Heart left ventricle (tissue), 16 donors: ENCODE results near the gene ALDH4A1. TPM values are rescaled to one million over a fixed set of nuclear protein-coding genes. Genes with fewer than 3 reads are reported as not detected.

Experiments
- ATAC-seq, 4 donors: fragments of 200-7000 bp; cut with Tn5 transposase; one replicate each; pipeline ENCODE4 v1.9.1; 2020 to 2022; ENCODE audit warnings: moderate library complexity in 4 of 4, mild to moderate bottlenecking in 3 of 4, moderate number of reproducible peaks in 1 of 4
- DNase-seq, 5 donors: peaks; one replicate each; pipeline ENCODE4 v3.0.0-alpha.2; 2020
- H3K27ac ChIP-seq, 12 donors: fragments of 200-600 bp; sonication (generic) in 4 of 12; one replicate each; pipeline versions ENCODE4 v1.5.0 to v1.8.0; 2016 to 2022; ENCODE audit warnings: mild to moderate bottlenecking in 2 of 12
- H3K27me3 ChIP-seq, 9 donors: fragments of 200-600 bp; sonication (generic) in 2 of 9; one replicate each; pipeline versions ENCODE4 v1.5.1 to v1.8.0; 2016 to 2022; ENCODE audit warnings: mild to moderate bottlenecking in 3 of 9
- H3K36me3 ChIP-seq, 9 donors: fragments of 200-600 bp; sonication (generic) in 2 of 9; one replicate each; pipeline versions ENCODE4 v1.5.0 to v1.8.0; 2018 to 2022; ENCODE audit warnings: mild to moderate bottlenecking in 2 of 9
- H3K4me1 ChIP-seq, 12 donors: fragments of 200-600 bp; sonication (generic) in 4 of 12; one replicate each; pipeline versions ENCODE4 v1.5.0 to v1.8.0; 2016 to 2022; ENCODE audit warnings: mild to moderate bottlenecking in 3 of 12
- H3K4me3 ChIP-seq, 12 donors: fragments of 200-600 bp; sonication (generic) in 4 of 12; one replicate each; pipeline versions ENCODE4 v1.5.0 to v1.8.0; 2017 to 2022; ENCODE audit warnings: mild to moderate bottlenecking in 9 of 12, moderate library complexity in 4 of 12
- H3K9me3 ChIP-seq, 12 donors: fragments of 200-600 bp; sonication (generic) in 4 of 12; one replicate each; pipeline versions ENCODE4 v1.5.0 to v1.8.0; 2016 to 2022; ENCODE audit warnings: mild to moderate bottlenecking in 1 of 12
- CTCF ChIP-seq, 12 donors: fragments of 200-600 bp; sonication (generic) in 4 of 12; IDR thresholded peaks; one replicate each; pipeline versions ENCODE4 v1.5.0 to v1.8.0; 2018 to 2022; ENCODE audit warnings: antibody characterized with exemption in 12 of 12, mild to moderate bottlenecking in 5 of 12
- POLR2A ChIP-seq, 2 donors: fragments of 450-650 bp; IDR thresholded peaks; one replicate each; pipeline ENCODE4 v1.6.1; 2017; ENCODE audit warnings: antibody characterized with exemption in 2 of 2, mild to moderate bottlenecking in 2 of 2, moderate library complexity in 2 of 2
- WGBS, 4 donors: extraction: QIAGEN DNeasy Blood & Tissue Kit in 2 of 4; methylation state at CpG; one replicate each; pipeline versions ENCODE4 v1.1.5 to v1.1.7; 2013 to 2018; 5-methylcytosine and 5-hydroxymethylcytosine counted together
- intact Hi-C, 10 donors: fragments of 100-400 bp; cut with DNase I; formaldehyde crosslinking; loops; one replicate each; pipeline versions ENCODE4 v1.11.1 to v1.14.2; 2022
- microRNA counts, 2 donors: library from miRNA; unstranded; fragments of <30 nt; microRNA quantifications; one replicate each; lab custom pipeline; 2016
- microRNA-seq, 4 donors: library from miRNA; unstranded; fragments of <30 nt; microRNA quantifications; one replicate each; pipeline versions ENCODE4 to v1.2.0, GENCODE V29; 2017 to 2020
- polyA plus RNA-seq, 2 donors: library from polyadenylated mRNA; stranded (reverse); fragments of 200-250 nt; gene quantifications; one replicate each; pipeline ENCODE4 v1.2.3, GENCODE V29; 2013
- total RNA-seq, 9 donors: library from RNA; depleted of rRNA in 2 of 9; stranded (reverse); fragments of >200 nt in 2 of 9; fragmentation: NEBNext Ultra II Directional in 3 of 9; extraction: Animal tissue kit (Norgen Biotek cat#: 25700) in 3 of 9; gene quantifications; one replicate each; pipeline versions ENCODE4 v1.1.0 to v1.2.4, GENCODE V29; 2016 to 2023
- donor health status: ischemic (EF 13 %, LVEDD 7.1; RV severe dilation, severe dysfunction).
- donor health status: healthy with polysubstance abuse.
- donor health status: DM: no; HTN: yes; CAD: no.
- donor health status: DM: no; HTN: no; CAD: no.
- donor health status: ischemic (EF 25% LVEDD 6.9; RV normal size, moderate dysfunction).
- donor health status: ischemic (EF 25% LVEDD 5.7; RV mildly dilated, moderate dysfunction).
- donor health status: healthy.
- donor health status: DM: yes; HTN: yes; CAD: no.
- donor health status: ischemic (EF 35%, LVEDD 5.7; RV mildly dilated, moderate dysfunction).
- donor health status: nonischemic (EF 11% LVEDD 7.7; RV severe dilation, severe dysfunction).
- donor health status: DM: yes; HTN: yes; CAD: no.
- donor health status: PGD.
- donor health status: ischemic (EF 29% LVEDD 5.4; RV normal size, mild dysfunction).
- donor health status: nonischemic (EF 23%, LVEDD 6.1; RV moderate dilation, normal function).

Gene ALDH4A1
- total and polyA plus RNA-seq, 11 donors, result 20.8 to 57.6 (median 30.6) TPM

GRCh38 chr1:18829671-18830070, 72.7 kb downstream of the ALDH4A1 start:
- Histone ChIP-seq H3K36me3 (no peaks in the 10 kb centered on the region), H3K4me1 (no peaks in the 10 kb centered on the region), H3K4me3 (no peak overlapping the region), H3K9me3 (peaks cover 0 to 12% (median 0%) of the 10 kb centered on the region in 12 donors), H3K27me3 (peaks cover 0 to 38% (median 1%) of the 10 kb centered on the region in 9 donors), H3K27ac (no peak overlapping the region)
- intact Hi-C loops, result no loop called here
- TF ChIP-seq CTCF (IDR thresholded peaks at IDR 0.05) (no peak), POLR2A (IDR thresholded peaks at IDR 0.05) (no peak)
- WGBS, 4 donors, result 92 to 100% (median 97%) methylated on average over 1 of the region's 1 CpG
- DNase-seq (no peak), ATAC-seq (no peak)

DNA sequence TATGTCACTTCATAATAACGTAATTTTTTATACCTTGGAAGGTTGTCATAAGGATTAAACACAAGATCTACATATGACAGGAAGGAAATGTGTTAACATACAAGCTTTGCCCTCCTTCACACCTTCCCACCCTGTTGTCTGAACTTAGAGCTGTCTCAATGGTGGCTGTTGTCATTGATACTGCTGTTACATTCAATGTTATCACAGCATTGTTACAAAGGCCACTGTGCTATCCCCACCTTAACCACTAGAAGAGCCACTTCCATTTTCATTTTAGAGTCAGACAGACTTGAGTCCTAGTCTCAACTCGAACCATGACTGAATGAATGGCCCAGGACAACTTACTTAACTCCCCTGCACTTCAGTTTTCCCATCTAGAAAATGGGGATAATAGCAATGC, 74.1 kb downstream of the ALDH4A1 start:
- no peak overlapping the region for H3K27ac ChIP-seq
- ATAC-seq (no peak), DNase-seq (no peak)
- H3K27me3 ChIP-seq, result peaks cover 0 to 37% (median 0%) of the 10 kb centered on the region in 9 donors
- intact Hi-C loops, result no loop called here
- no peak for TF ChIP-seq POLR2A (IDR thresholded peaks at IDR 0.05)
- no peak for TF ChIP-seq CTCF (IDR thresholded peaks at IDR 0.05)
- WGBS, 4 donors, result 37 to 60% (median 48%) methylated on average over 2 of the region's 2 CpGs
- H3K4me3 ChIP-seq, result no peak overlapping the region
- no peaks in the 10 kb centered on the region for H3K36me3 ChIP-seq
- no peaks in the 10 kb centered on the region for H3K4me1 ChIP-seq
- peaks cover 0 to 12% (median 0%) of the 10 kb centered on the region in 12 donors for H3K9me3 ChIP-seq

- Histone ChIP-seq H3K4me1 (peaks cover 0 to 4% (median 0%) of the 10 kb centered on the region in 12 donors), H3K27me3 (peaks cover 9 to 42% (median 15%) of the 10 kb centered on the region in 9 donors), H3K36me3 (no peaks in the 10 kb centered on the region), H3K4me3 (no peak overlapping the region), H3K27ac (no peak overlapping the region), H3K9me3 (peaks cover 0 to 6% (median 0%) of the 10 kb centered on the region in 12 donors)
- TF ChIP-seq CTCF (IDR thresholded peaks at IDR 0.05) (no peak), POLR2A (IDR thresholded peaks at IDR 0.05) (no peak)
- intact Hi-C loops, result loop anchor here in 1 of 10 donors (5.0 kb wide), 1 partner anchor 226 kb away; no protein-coding TSS in a partner anchor
- ATAC-seq, result no peak
- no peak for DNase-seq
- 85 to 91% (median 88%) methylated on average over 6 of the region's 6 CpGs for WGBS, 4 donors
These were observed 78.9 kb downstream of the ALDH4A1 start for GRCh38 chr1:18823438-18823837.

MicroRNA genes within 50 kb of the gene (microRNA counts, 767-probe panel; counts per million panel counts)
- microRNA hsa-miR-1290 (lab: Ali Mortazavi, UCI), result 1,754 to 1,966 counts per million in 2 donors

Small RNAs within 50 kb of the gene (microRNA-seq; reads per million reads assigned to microRNA genes)
- 0 reads per million in 4 donors for gene MIR1290
- 0 to 0.77 (median 0.10) reads per million in 4 donors for gene MIR4695

Other genes starting within 250 kb of the ALDH4A1 start
- not detected for gene TAS1R2, start 42.9 kb downstream of the ALDH4A1 start, total RNA-seq
- gene TAS1R2, start 42.9 kb downstream of the ALDH4A1 start, polyA plus RNA-seq, result not detected
- gene IFFO2, start 54.1 kb upstream of the ALDH4A1 start, total RNA-seq, result 1 to 10 TPM; 3.1 to 9.0 (median 5.3) TPM
- gene IFFO2, start 54.1 kb upstream of the ALDH4A1 start, polyA plus RNA-seq, result 1 to 10 TPM; 2.5 to 3.9 TPM